ENCODE data around the gene PTPRE. TPM values are rescaled to one million over a fixed set of nuclear protein-coding genes. Genes with fewer than 3 reads are reported as not detected.

Gene PTPRE
- total and polyA plus RNA-seq, 2 donors = 5.7 to 15.9 TPM

GRCh38 chr10:128013626-128014025, 106.7 kb downstream of the PTPRE start:
- 85% methylated on average over 4 of the region's 4 CpGs for WGBS
- no peak for DNase-seq (ENCODE audit: extremely low spot score)
- H3K36me3 ChIP-seq (ENCODE audit: insufficient read depth) = no peaks in the 10 kb centered on the region
- H3K4me1 ChIP-seq (ENCODE audit: insufficient read depth) = no peaks in the 10 kb centered on the region
- H3K4me3 ChIP-seq (ENCODE audit: low read depth, low read length) = no peak overlapping the region
- no peak overlapping the region for H3K27ac ChIP-seq (ENCODE audit: low read depth)

GRCh38 chr10:128014236-128014635, 107.3 kb downstream of the PTPRE start:
- no peak overlapping the region for H3K27ac ChIP-seq (ENCODE audit: low read depth)
- H3K36me3 ChIP-seq (ENCODE audit: insufficient read depth) = no peaks in the 10 kb centered on the region
- no peak overlapping the region for H3K4me3 ChIP-seq (ENCODE audit: low read depth, low read length)
- no peaks in the 10 kb centered on the region for H3K4me1 ChIP-seq (ENCODE audit: insufficient read depth)
- DNase-seq (ENCODE audit: extremely low spot score) = no peak
- WGBS = 72% methylated on average over 7 of the region's 7 CpGs

DNA sequence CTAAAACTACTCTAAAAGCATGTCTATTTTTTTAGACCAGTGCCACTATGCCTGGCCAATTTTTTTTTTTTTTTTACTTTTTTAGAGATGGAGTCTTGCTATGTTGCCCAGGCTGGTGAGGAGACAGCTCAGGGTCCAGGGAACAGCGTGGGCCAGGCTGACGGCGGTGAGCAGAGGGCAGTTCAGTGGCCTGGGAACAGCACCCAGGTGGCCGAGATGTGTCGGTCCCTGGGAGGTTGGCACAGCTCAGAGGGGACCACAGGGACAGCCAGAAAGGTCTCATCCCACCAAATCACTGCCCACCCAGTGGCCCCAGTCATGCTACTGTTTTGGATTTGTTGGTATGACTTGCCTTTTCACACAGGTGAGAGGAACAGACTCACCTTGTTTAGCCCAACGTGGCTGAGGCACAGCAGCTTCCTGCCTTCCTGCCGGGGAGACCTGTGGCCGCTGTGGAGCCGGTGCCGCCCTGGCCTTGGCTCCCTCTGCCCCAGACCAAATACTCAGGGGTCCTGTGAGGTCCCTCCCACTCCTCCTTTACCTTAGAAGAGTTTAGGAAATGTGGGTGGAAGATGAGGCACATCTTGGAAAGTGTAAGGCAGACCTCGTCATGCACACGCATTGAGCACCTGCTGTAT, 109.6 kb downstream of the PTPRE start:
- no peak for DNase-seq (ENCODE audit: extremely low spot score)
- Histone ChIP-seq H3K27ac (ENCODE audit: low read depth) (no peak overlapping the region), H3K4me1 (ENCODE audit: insufficient read depth) (no peaks in the 10 kb centered on the region), H3K36me3 (ENCODE audit: insufficient read depth) (no peaks in the 10 kb centered on the region), H3K4me3 (ENCODE audit: low read depth, low read length) (no peak overlapping the region)
- WGBS = 91% methylated on average over 12 of the region's 12 CpGs

GRCh38 chr10:128017822-128018221, 110.9 kb downstream of the PTPRE start:
- Histone ChIP-seq H3K36me3 (ENCODE audit: insufficient read depth) (no peaks in the 10 kb centered on the region), H3K4me1 (ENCODE audit: insufficient read depth) (no peaks in the 10 kb centered on the region), H3K27ac (ENCODE audit: low read depth) (no peak overlapping the region), H3K4me3 (ENCODE audit: low read depth, low read length) (no peak overlapping the region)
- DNase-seq (ENCODE audit: extremely low spot score) = no peak
- WGBS = 65% methylated on average over 14 of the region's 14 CpGs

DNA sequence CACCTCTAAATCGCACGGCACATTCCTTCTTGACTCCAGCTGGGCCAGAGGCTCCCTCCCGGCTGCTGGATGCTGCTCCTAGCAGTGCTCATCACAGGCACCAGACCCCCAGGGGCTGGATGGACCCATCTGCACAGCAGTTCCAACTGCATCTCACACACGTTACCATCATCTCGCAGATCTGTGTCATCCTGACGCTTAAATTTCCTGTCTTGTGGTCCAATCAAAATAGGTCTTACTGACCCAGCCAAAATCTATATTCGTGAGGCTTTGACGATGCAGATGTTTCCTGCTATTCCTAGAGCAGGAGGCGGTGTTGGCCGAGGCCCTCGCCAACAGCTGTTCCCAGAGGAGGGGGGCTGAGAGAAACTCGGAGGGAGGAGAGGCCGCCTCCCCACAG, 111.3 kb downstream of the PTPRE start:
- 25% methylated on average over 13 of the region's 13 CpGs for WGBS
- no peaks in the 10 kb centered on the region for H3K4me1 ChIP-seq (ENCODE audit: insufficient read depth)
- H3K36me3 ChIP-seq (ENCODE audit: insufficient read depth) = no peaks in the 10 kb centered on the region
- no peak overlapping the region for H3K27ac ChIP-seq (ENCODE audit: low read depth)
- DNase-seq (ENCODE audit: extremely low spot score) = no peak
- no peak overlapping the region for H3K4me3 ChIP-seq (ENCODE audit: low read depth, low read length)

DNA sequence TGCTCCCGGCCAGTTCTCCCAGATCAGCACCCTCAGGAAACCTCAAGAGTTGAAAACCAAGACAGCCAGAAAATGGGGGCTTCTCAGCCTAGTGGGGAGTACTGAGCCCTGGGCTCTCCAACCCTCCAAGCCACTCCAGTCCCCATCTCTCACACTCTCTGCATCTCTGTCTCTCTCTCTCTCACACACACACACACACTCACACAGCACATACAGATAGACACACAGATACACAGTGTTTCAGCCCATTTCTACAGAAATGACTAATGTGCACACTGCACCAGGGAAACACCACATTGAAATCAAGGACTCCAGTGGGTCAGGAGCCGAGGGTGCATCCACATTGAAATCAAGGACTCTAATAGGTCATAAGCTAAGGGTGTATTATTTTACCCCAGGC, 111.8 kb downstream of the PTPRE start:
- WGBS = 70% methylated on average over 2 of the region's 2 CpGs
- H3K4me3 ChIP-seq (ENCODE audit: low read depth, low read length) = no peak overlapping the region
- H3K36me3 ChIP-seq (ENCODE audit: insufficient read depth) = no peaks in the 10 kb centered on the region
- no peaks in the 10 kb centered on the region for H3K4me1 ChIP-seq (ENCODE audit: insufficient read depth)
- DNase-seq (ENCODE audit: extremely low spot score) = no peak
- no peak overlapping the region for H3K27ac ChIP-seq (ENCODE audit: low read depth)

DNA sequence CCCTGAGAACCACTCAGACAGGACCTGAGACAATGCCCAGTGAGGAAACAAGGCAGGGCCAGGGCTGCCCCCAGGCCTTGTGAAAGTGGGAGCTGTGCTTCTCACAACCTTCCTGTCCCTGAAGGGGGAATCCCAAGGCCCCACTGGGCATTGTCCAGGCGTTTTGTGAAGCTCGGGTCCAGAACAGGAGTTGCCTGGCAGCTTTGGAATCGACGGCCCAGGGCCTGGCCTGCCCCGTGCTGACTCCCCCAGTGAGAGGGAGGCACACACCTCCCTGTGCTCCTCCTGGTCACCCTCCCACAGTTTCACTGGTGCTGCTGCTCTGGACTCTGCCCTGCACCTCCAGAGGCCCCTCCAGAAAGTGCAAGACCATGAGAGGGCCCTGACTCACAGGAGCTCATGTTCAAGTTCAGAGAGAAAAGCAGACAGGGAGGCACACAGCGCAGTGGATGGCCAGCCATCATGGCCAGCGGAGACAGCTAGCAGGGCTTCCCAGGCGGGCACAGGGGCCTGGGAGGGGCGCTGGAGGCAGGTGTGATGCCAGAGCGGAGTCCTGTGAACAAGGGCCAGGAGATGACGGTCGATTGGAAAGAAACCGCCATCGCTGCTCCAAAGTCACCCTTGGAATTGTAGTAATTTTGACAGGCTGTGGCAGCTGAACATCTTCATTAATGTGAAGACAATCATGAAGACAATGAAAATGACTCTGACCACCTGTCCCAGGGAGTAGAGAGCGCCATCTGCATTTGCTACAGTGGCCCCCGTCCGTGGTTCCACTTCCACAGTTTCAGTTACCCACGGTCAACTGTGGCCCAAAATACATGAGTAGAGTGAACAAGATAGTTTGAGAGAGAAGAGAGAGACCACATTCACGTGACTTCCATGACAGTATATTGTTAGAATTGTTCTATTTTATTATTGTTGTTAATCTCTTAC, 115.6 kb downstream of the PTPRE start:
- WGBS = 91% methylated on average over 19 of the region's 19 CpGs
- no peak for DNase-seq (ENCODE audit: extremely low spot score)
- Histone ChIP-seq H3K4me3 (ENCODE audit: low read depth, low read length) (no peak overlapping the region), H3K36me3 (ENCODE audit: insufficient read depth) (no peaks in the 10 kb centered on the region), H3K27ac (ENCODE audit: low read depth) (no peak overlapping the region), H3K4me1 (ENCODE audit: insufficient read depth) (no peaks in the 10 kb centered on the region)

GRCh38 chr10:128024426-128024825, 117.5 kb downstream of the PTPRE start:
- 66% methylated on average over 8 of the region's 8 CpGs for WGBS

GRCh38 chr10:128025437-128025836, 118.5 kb downstream of the PTPRE start:
- Histone ChIP-seq H3K4me3 (ENCODE audit: low read depth, low read length) (no peak overlapping the region), H3K36me3 (ENCODE audit: insufficient read depth) (no peaks in the 10 kb centered on the region), H3K27ac (ENCODE audit: low read depth) (no peak overlapping the region), H3K4me1 (ENCODE audit: insufficient read depth) (no peaks in the 10 kb centered on the region)
- WGBS = 84% methylated on average over 8 of the region's 8 CpGs
- no peak for DNase-seq (ENCODE audit: extremely low spot score)

More at GRCh38 chr10:128024426-128024825, 117.5 kb downstream of the PTPRE start:
- DNase-seq (ENCODE audit: extremely low spot score) = no peak
- Histone ChIP-seq H3K27ac (ENCODE audit: low read depth) (no peak overlapping the region), H3K36me3 (ENCODE audit: insufficient read depth) (no peaks in the 10 kb centered on the region), H3K4me1 (ENCODE audit: insufficient read depth) (no peaks in the 10 kb centered on the region), H3K4me3 (ENCODE audit: low read depth, low read length) (no peak overlapping the region)

DNA sequence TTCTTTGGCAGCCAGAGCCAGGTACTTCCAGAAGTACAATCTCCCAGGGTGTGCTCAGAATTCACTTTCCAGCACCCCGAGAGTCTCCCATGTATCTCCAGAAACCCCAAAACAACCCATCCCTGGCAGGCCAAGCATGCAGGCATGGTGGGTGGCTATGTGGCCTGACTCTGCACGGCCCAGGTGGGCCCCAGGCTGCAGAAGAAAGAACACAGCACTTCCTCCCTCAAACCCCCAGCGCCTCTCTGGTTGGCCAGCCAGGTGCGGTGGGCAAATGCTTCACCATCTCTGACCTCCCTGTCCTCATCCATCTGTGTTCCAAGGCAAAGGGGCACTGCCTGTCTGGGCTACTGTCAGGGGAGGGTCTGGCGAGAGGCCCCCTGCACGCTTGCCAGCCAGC, 119.0 kb downstream of the PTPRE start:
- H3K4me3 ChIP-seq (ENCODE audit: low read depth, low read length) = no peak overlapping the region
- 90% methylated on average over 6 of the region's 6 CpGs for WGBS
- H3K4me1 ChIP-seq (ENCODE audit: insufficient read depth) = no peaks in the 10 kb centered on the region
- no peak overlapping the region for H3K27ac ChIP-seq (ENCODE audit: low read depth)
- H3K36me3 ChIP-seq (ENCODE audit: insufficient read depth) = no peaks in the 10 kb centered on the region
- no peak for DNase-seq (ENCODE audit: extremely low spot score)

DNA sequence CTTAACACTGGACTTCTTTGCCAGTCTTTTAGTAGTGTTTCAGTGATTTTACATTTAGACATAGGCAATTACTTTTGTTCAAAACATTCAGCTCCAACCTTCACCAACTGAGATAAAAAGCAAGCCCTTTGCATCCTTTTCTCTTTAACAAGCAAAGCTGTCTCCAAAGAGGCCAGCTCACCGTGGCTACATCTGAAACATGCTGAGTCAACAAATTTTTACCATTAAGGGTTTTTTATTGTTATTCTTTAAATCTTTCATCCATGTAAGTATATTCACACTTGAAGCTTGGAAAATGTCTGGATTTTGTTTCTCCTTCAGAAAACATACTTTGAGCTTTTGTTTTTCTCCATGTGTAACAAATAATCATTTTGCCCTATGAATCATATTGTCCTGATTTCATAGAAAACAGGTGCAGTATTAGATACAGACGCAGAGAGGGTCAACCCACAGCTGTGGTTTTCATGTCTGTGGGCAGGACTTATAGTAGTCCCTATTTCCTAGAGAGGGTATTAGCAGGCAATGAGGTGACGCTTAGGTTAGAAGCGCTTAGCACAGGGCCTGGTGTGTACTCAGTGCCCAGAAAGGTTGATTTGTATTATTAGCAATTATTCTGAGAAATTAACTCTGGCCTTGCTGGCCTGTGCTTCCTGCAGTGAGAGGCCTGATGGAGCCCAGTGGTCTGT, 119.9 kb downstream of the PTPRE start:
- no peaks in the 10 kb centered on the region for H3K4me1 ChIP-seq (ENCODE audit: insufficient read depth)
- H3K27ac ChIP-seq (ENCODE audit: low read depth) = no peak overlapping the region
- no peak for DNase-seq (ENCODE audit: extremely low spot score)
- 69% methylated on average over 4 of the region's 4 CpGs for WGBS
- H3K36me3 ChIP-seq (ENCODE audit: insufficient read depth) = no peaks in the 10 kb centered on the region
- H3K4me3 ChIP-seq (ENCODE audit: low read depth, low read length) = no peak overlapping the region

GRCh38 chr10:128027306-128027705, 120.4 kb downstream of the PTPRE start:
- H3K4me3 ChIP-seq (ENCODE audit: low read depth, low read length) = no peak overlapping the region
- no peaks in the 10 kb centered on the region for H3K4me1 ChIP-seq (ENCODE audit: insufficient read depth)
- H3K27ac ChIP-seq (ENCODE audit: low read depth) = no peak overlapping the region
- no peak for DNase-seq (ENCODE audit: extremely low spot score)
- H3K36me3 ChIP-seq (ENCODE audit: insufficient read depth) = no peaks in the 10 kb centered on the region
- WGBS = 83% methylated on average over 8 of the region's 8 CpGs

- Histone ChIP-seq H3K36me3 (ENCODE audit: insufficient read depth) (no peaks in the 10 kb centered on the region), H3K27ac (ENCODE audit: low read depth) (no peak overlapping the region), H3K4me3 (ENCODE audit: low read depth, low read length) (no peak overlapping the region), H3K4me1 (ENCODE audit: insufficient read depth) (no peaks in the 10 kb centered on the region)
- no peak for DNase-seq (ENCODE audit: extremely low spot score)
- WGBS = 91% methylated on average over 17 of the region's 17 CpGs
These were observed 121.1 kb downstream of the PTPRE start for GRCh38 chr10:128027822-128028507.
